Endothelial cell of umbilical vein (primary cell): ENCODE results near the gene JAG2. TPM values are rescaled to one million over a fixed set of nuclear protein-coding genes. Genes with fewer than 3 reads are reported as not detected.

Experiments
- BruUV-seq: library from RNA; stranded (reverse); fragments of 400-500 nt; replicated peaks from 2 replicates; lab custom pipeline; 2021; lab: Mats Ljungman, UMichigan
- CTCF ChIA-PET: fragments of 300-600, 350-600 bp; sonication (Branson Sonifier 250); formaldehyde crosslinking; loops from one replicate; lab custom pipeline; 2021; ENCODE audit warnings: antibody characterized with exemption, inconsistent platforms; lab: Charles Lee
- POLR2A ChIA-PET: fragments of 300-600, 350-600 bp; sonication (Branson Sonifier 250); formaldehyde crosslinking; loops from one replicate; lab custom pipeline; 2021; ENCODE audit warnings: antibody characterized with exemption, inconsistent platforms; lab: Charles Lee
- DNase-seq: peaks from one replicate; pipeline ENCODE4 v3.0.0-alpha.2; 2011; ENCODE audit warnings: low read depth, low spot score
- FAIRE-seq: peaks from 2 replicates; lab custom pipeline; 2011; peaks lifted over from hg19 to GRCh38; lab: Jason Lieb, UNC
- H2AFZ ChIP-seq: 2 replicates; pipeline ENCODE4 v1.6.0; 2012; ENCODE audit warnings: low read depth, low read length, control low read depth, inconsistent platforms
- H3K27ac ChIP-seq: 2 replicates; pipeline ENCODE4 v1.5.1; 2011; ENCODE audit warnings: low read depth, mild to moderate bottlenecking, control low read depth, low read length, moderate library complexity; ENCODE audit not compliant: insufficient read depth
- H3K27me3 ChIP-seq, 2 experiments: 2 replicates each; pipeline versions ENCODE4 v1.6.0 to v1.6.1; 2011; ENCODE audit warnings: low read length in 2 of 2, mixed read lengths in 1 of 2; ENCODE audit not compliant: control insufficient read depth in 2 of 2, insufficient read depth in 2 of 2
- H3K36me3 ChIP-seq, 2 experiments: 2 replicates in 1 of 2; 3 replicates in 1 of 2; pipeline ENCODE4 v1.5.1; 2011; ENCODE audit warnings: low read length in 2 of 2, mild to moderate bottlenecking in 1 of 2, moderate library complexity in 1 of 2; ENCODE audit not compliant: control insufficient read depth in 2 of 2, insufficient read depth in 2 of 2; ENCODE audit errors: extremely low read depth in 1 of 2
- H3K4me1 ChIP-seq: 3 replicates; pipeline ENCODE4 v1.5.1; 2011; ENCODE audit warnings: mild to moderate bottlenecking, low read length; ENCODE audit not compliant: control insufficient read depth, insufficient read depth; ENCODE audit errors: extremely low read depth
- H3K4me2 ChIP-seq: 2 replicates; pipeline ENCODE4 v1.6.1; 2011; ENCODE audit warnings: low read length, control low read depth, mixed read lengths; ENCODE audit not compliant: insufficient read depth
- H3K4me3 ChIP-seq, 3 experiments: fragments of 200-600 bp in 1 of 3; sonication (generic), shearing (Covaris generic) in 1 of 3; replicated peaks in 1 of 3; 2 replicates each; pipeline ENCODE4 v1.5.1; 2011 to 2016; ENCODE audit warnings: control low read depth in 3 of 3, low read length in 3 of 3, mild to moderate bottlenecking in 2 of 3, inconsistent platforms in 1 of 3, low read depth in 1 of 3, moderate library complexity in 1 of 3; ENCODE audit not compliant: insufficient read depth in 1 of 3
- H3K79me2 ChIP-seq: 2 replicates; pipeline ENCODE4 v1.6.0; 2012; ENCODE audit warnings: low read length, inconsistent platforms; ENCODE audit not compliant: control insufficient read depth, insufficient read depth
- H3K9ac ChIP-seq: replicated peaks from 2 replicates; pipeline ENCODE3; 2011; ENCODE audit warnings: low read length, control low read depth; ENCODE audit not compliant: insufficient read depth; ENCODE audit errors: extremely low read depth
- H3K9me1 ChIP-seq: replicated peaks from 3 replicates; pipeline ENCODE4 v1.6.0; 2011; ENCODE audit warnings: mild to moderate bottlenecking, low read length; ENCODE audit not compliant: control insufficient read depth, insufficient read depth; ENCODE audit errors: extremely low read depth
- H3K9me3 ChIP-seq: replicated peaks from 2 replicates; pipeline ENCODE4 v1.5.1; 2012; ENCODE audit warnings: low read length, inconsistent platforms; ENCODE audit not compliant: control insufficient read depth, insufficient read depth
- H4K20me1 ChIP-seq: replicated peaks from 2 replicates; pipeline ENCODE3; 2011; ENCODE audit warnings: mild to moderate bottlenecking, low read length; ENCODE audit not compliant: control insufficient read depth, insufficient read depth; ENCODE audit errors: extremely low read depth
- CTCF ChIP-seq, 2 donors: IDR thresholded peaks; 1 replicate in 1 of 2; 2 replicates in 1 of 2; pipeline ENCODE4 v1.5.1; 2011; ENCODE audit warnings: low read length in 2 of 2, mild to moderate bottlenecking in 2 of 2, moderate library complexity in 2 of 2, control low read depth in 1 of 2, inconsistent platforms in 1 of 2, low read depth in 1 of 2; ENCODE audit not compliant: insufficient read depth in 1 of 2; ENCODE audit errors: extremely low read depth in 1 of 2
- EZH2 ChIP-seq: IDR thresholded peaks from 2 replicates; pipeline ENCODE4 v1.6.1; 2012; ENCODE audit warnings: borderline replicate concordance, low read depth, mild to moderate bottlenecking, moderate library complexity, low read length, inconsistent platforms; ENCODE audit not compliant: severe bottlenecking
- FOS ChIP-seq: IDR thresholded peaks from 2 replicates; pipeline ENCODE4 v1.6.1; 2011; ENCODE audit warnings: mild to moderate bottlenecking, low read length, moderate library complexity, borderline replicate concordance; ENCODE audit not compliant: insufficient read depth
- GATA2 ChIP-seq: IDR thresholded peaks from 2 replicates; pipeline ENCODE4 v1.7.0; 2011; ENCODE audit warnings: low read depth, mild to moderate bottlenecking, moderate library complexity, mixed read lengths, low read length; ENCODE audit not compliant: insufficient read length, insufficient read depth
- JUN ChIP-seq: IDR thresholded peaks from 2 replicates; pipeline ENCODE4 v1.6.1; 2011; ENCODE audit warnings: borderline replicate concordance, low read depth; ENCODE audit not compliant: insufficient read length, insufficient read depth
- MAX ChIP-seq: IDR thresholded peaks from 2 replicates; pipeline ENCODE4 v1.6.1; 2011; ENCODE audit not compliant: insufficient read depth, insufficient read length
- MYC ChIP-seq: IDR thresholded peaks from one replicate; pipeline ENCODE4 v1.6.1; 2011; ENCODE audit warnings: mild to moderate bottlenecking, low read depth, low read length
- POLR2A ChIP-seq: IDR thresholded peaks from 2 replicates; pipeline ENCODE4 v1.6.1; 2012; ENCODE audit warnings: low read depth, mild to moderate bottlenecking, control low read depth, low read length
- POLR2AphosphoS5 ChIP-seq: IDR thresholded peaks from 2 replicates; pipeline ENCODE4 v1.6.1; 2012; ENCODE audit warnings: low read depth, mild to moderate bottlenecking, control low read depth, low read length, moderate library complexity; ENCODE audit not compliant: insufficient read depth
- dilution Hi-C: fragments of 300-500 bp; cut with MboI; formaldehyde crosslinking; loops from one replicate; pipeline ENCODE4 v1.15.0; 2019; ENCODE audit warnings: low sequenced_read_pairs; ENCODE audit not compliant: extremely low pct_ligation_motif_present
- intact Hi-C: fragments of 100-400 bp; cut with micrococcal nuclease; formaldehyde crosslinking; loops from one replicate; pipeline ENCODE4 v1.10.0; 2022
- polyA plus RNA-seq, 4 experiments: library from polyadenylated mRNA; depleted of rRNA in 3 of 4; stranded (reverse) in 3 of 4; unstranded in 1 of 4; fragments of >200 nt; gene quantifications; 2 replicates each; pipeline versions ENCODE4 v1.2.1 to v1.2.3, GENCODE V29; 2011 to 2012; ENCODE audit warnings: missing spikeins in 1 of 4
- total RNA-seq: library from RNA; stranded (reverse); gene quantifications from 2 replicates; pipeline ENCODE4 v1.2.3, GENCODE V29; 2021

Gene JAG2
- total and polyA plus RNA-seq, 2 donors (not counting 3 experiments of a cell fraction or from before 2014, with no cell fraction given), result 105 to 128 TPM

- H3K9me3 ChIP-seq, result no peaks in the 10 kb centered on the region
- H3K9ac ChIP-seq, result no peak overlapping the region
- POLR2A ChIA-PET, result no interaction called here
- CTCF ChIA-PET, result interaction anchor here (1.1 kb wide), 1 partner anchor 63 kb away, joined by 3 read pairs; no protein-coding TSS in a partner anchor
- no peak overlapping the region for H3K27ac ChIP-seq
- no peak overlapping the region for H3K4me3 ChIP-seq
- H3K27me3 ChIP-seq, result no peaks in the 10 kb centered on the region
- H3K36me3 ChIP-seq, result peaks cover 5 to 43% of the 10 kb centered on the region in 2 experiments
- H3K79me2 ChIP-seq, result peaks cover 4% of the 10 kb centered on the region
- no peaks in the 10 kb centered on the region for H3K4me1 ChIP-seq
- BruUV-seq, result no TSS peak
- no peak for TF ChIP-seq FOS
- no peak for TF ChIP-seq POLR2A
- no peak for TF ChIP-seq POLR2AphosphoS5
- no peak for TF ChIP-seq MAX
- intact Hi-C loops (no loop called here), dilution Hi-C loops (no loop called here)
- H2AFZ ChIP-seq, result no peak overlapping the region
- no peak for DNase-seq
- no peak for FAIRE-seq
- H3K9me1 ChIP-seq, result no peaks in the 10 kb centered on the region
- H3K4me2 ChIP-seq, result no peak overlapping the region
- no peaks in the 10 kb centered on the region for H4K20me1 ChIP-seq
Measured at GRCh38 chr14:105152794-105153241, 15.8 kb downstream of the JAG2 start.

- no TSS peak for BruUV-seq
- CTCF ChIA-PET, result interaction anchor here (1.1 kb wide), 2 partner anchors 13 to 62 kb away, joined by 3 to 4 read pairs; no protein-coding TSS in a partner anchor
- Histone ChIP-seq H3K4me2 (no peak overlapping the region), H3K4me3 (no peak overlapping the region), H3K9ac (no peak overlapping the region), H3K36me3 (peaks cover 5 to 42% of the 10 kb centered on the region in 2 experiments), H4K20me1 (no peaks in the 10 kb centered on the region), H3K27me3 (no peaks in the 10 kb centered on the region), H2AFZ (no peak overlapping the region), H3K4me1 (no peaks in the 10 kb centered on the region), H3K27ac (no peak overlapping the region), H3K79me2 (no peaks in the 10 kb centered on the region), H3K9me3 (no peaks in the 10 kb centered on the region), H3K9me1 (no peaks in the 10 kb centered on the region)
- dilution Hi-C loops (no loop called here), intact Hi-C loops (no loop called here)
- no peak for TF ChIP-seq MAX
- TF ChIP-seq POLR2AphosphoS5, result no peak
- TF ChIP-seq POLR2A, result no peak
- TF ChIP-seq CTCF (IDR thresholded peaks at IDR 0.05; ENCODE audit: extremely low read depth in 1 of 2, insufficient read depth in 1 of 2, low read depth in 1 of 2, low read length in 2 of 2), result no peak
- TF ChIP-seq GATA2, result no peak
- TF ChIP-seq FOS, result no peak
- no peak for TF ChIP-seq JUN
- no peak for TF ChIP-seq MYC
- TF ChIP-seq EZH2, result no peak
- POLR2A ChIA-PET, result no interaction called here
- DNase-seq (no peak), FAIRE-seq (no peak)
Measured at GRCh38 chr14:105151838-105152793, 16.5 kb downstream of the JAG2 start.
